ENCODE results near the gene IRF5.

DNA sequence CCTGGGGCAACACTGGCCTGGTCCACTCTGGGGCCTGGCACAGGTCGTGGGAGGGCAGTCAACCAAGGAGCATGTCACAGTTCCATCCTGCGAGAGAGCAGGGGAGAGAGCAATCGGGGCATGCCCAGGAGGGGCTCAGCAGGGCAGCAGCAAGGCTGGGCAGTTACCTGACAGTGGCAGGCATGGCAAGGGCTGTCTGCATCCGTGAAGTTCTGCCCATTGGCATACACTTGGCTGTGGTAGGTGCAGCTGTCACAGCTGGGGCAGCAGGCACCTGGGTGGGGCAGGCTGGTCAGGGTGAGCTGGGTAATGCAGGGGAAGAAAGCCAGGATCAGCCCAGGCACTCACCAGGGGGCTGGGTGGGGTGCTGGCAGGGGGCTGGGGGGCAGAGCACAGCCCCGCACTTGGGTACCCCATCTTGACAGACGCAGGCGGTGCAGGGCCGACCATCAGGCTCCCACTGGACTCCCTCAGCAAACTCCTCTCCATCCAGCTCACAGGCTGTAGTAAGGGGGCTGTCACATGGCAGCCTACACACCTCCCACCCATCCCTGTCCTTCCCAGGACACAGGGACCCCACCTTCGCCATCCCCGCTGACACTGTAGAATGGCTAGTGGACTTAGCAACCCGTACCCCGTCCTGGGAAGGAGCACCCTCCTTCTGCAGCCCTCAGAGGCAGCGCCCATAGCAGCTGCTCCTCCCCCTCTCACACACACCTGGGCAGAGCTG lies 45.0 kb upstream of the IRF5 start:
- TF ChIP-seq RAD21 (IDR thresholded peaks at IDR 0.05; ENCODE audit: insufficient read depth, low read depth, low read length) (no peak), SMAD1 (IDR thresholded peaks at IDR 0.05; ENCODE audit: low read depth, partially characterized antibody) (no peak), POLR2AphosphoS5 (IDR thresholded peaks at IDR 0.05; ENCODE audit: low read length) (no peak), CHD4 (IDR thresholded peaks at IDR 0.05) (no peak)
- TF ChIP-seq, protein P1, sequence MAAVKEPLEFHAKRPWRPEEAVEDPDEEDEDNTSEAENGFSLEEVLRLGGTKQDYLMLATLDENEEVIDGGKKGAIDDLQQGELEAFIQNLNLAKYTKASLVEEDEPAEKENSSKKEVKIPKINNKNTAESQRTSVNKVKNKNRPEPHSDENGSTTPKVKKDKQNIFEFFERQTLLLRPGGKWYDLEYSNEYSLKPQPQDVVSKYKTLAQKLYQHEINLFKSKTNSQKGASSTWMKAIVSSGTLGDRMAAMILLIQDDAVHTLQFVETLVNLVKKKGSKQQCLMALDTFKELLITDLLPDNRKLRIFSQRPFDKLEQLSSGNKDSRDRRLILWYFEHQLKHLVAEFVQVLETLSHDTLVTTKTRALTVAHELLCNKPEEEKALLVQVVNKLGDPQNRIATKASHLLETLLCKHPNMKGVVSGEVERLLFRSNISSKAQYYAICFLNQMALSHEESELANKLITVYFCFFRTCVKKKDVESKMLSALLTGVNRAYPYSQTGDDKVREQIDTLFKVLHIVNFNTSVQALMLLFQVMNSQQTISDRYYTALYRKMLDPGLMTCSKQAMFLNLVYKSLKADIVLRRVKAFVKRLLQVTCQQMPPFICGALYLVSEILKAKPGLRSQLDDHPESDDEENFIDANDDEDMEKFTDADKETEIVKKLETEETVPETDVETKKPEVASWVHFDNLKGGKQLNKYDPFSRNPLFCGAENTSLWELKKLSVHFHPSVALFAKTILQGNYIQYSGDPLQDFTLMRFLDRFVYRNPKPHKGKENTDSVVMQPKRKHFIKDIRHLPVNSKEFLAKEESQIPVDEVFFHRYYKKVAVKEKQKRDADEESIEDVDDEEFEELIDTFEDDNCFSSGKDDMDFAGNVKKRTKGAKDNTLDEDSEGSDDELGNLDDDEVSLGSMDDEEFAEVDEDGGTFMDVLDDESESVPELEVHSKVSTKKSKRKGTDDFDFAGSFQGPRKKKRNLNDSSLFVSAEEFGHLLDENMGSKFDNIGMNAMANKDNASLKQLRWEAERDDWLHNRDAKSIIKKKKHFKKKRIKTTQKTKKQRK (IDR thresholded peaks at IDR 0.05; ENCODE audit: low read depth, low read length), result no peak
- TF ChIP-seq, protein P2, sequence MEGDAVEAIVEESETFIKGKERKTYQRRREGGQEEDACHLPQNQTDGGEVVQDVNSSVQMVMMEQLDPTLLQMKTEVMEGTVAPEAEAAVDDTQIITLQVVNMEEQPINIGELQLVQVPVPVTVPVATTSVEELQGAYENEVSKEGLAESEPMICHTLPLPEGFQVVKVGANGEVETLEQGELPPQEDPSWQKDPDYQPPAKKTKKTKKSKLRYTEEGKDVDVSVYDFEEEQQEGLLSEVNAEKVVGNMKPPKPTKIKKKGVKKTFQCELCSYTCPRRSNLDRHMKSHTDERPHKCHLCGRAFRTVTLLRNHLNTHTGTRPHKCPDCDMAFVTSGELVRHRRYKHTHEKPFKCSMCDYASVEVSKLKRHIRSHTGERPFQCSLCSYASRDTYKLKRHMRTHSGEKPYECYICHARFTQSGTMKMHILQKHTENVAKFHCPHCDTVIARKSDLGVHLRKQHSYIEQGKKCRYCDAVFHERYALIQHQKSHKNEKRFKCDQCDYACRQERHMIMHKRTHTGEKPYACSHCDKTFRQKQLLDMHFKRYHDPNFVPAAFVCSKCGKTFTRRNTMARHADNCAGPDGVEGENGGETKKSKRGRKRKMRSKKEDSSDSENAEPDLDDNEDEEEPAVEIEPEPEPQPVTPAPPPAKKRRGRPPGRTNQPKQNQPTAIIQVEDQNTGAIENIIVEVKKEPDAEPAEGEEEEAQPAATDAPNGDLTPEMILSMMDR (IDR thresholded peaks at IDR 0.05 in 2 of 3, conservative IDR thresholded peaks at IDR 0.05 in 1 of 3; ENCODE audit: control insufficient read depth in 2 of 3, extremely low read depth in 1 of 3, insufficient read depth in 1 of 3, low read depth in 3 of 3, low read length in 3 of 3), result no peak
